HCT116 (cell line): Measurements from ENCODE around the gene CGB7. TPM values are rescaled to one million over a fixed set of nuclear protein-coding genes. Genes with fewer than 3 reads are reported as not detected.

Experiments used
- ATAC-seq: fragments of 200-7000 bp; cut with Tn5 transposase; 2 replicates; pipeline ENCODE4 v1.9.1; 2020; ENCODE audit warnings: mild to moderate bottlenecking, moderate library complexity
- BruUV-seq: library from RNA; stranded (reverse); fragments of 400-500 nt; replicated peaks from 2 replicates; lab custom pipeline; 2021; lab: Mats Ljungman, UMichigan
- CTCF ChIA-PET: fragments of 300-600 bp; sonication (Branson Sonifier 250); formaldehyde crosslinking; loops from one replicate; lab custom pipeline; 2021; ENCODE audit warnings: antibody characterized with exemption; lab: Charles Lee
- POLR2A ChIA-PET: fragments of 300-600, 350-600 bp; sonication (Branson Sonifier 250); formaldehyde crosslinking; loops from one replicate; lab custom pipeline; 2021; ENCODE audit warnings: antibody characterized with exemption; lab: Charles Lee
- RAD21 ChIA-PET, 2 experiments: fragments of 300-600 bp; sonication (Branson Sonifier 250); formaldehyde crosslinking; loops; one replicate each; lab custom pipeline; 2023; ENCODE audit warnings: low total read pairs in 2 of 2; ENCODE audit not compliant: uncharacterized antibody in 2 of 2, unreplicated experiment in 2 of 2, low non-redundant PET in 1 of 2; lab: Charles Lee
- DNase-seq: peaks from one replicate; pipeline ENCODE4 v3.0.0-alpha.2; 2010; ENCODE audit warnings: low read depth, low spot score
- H2AFZ ChIP-seq: fragments of 200-600 bp; shearing (Covaris generic), sonication (generic); 2 replicates; pipeline ENCODE4 v1.6.1; 2017; ENCODE audit warnings: low read depth, mixed run types, mixed read lengths, antibody characterized with exemption, low read length; ENCODE audit not compliant: poor library complexity, severe bottlenecking
- H3K27ac ChIP-seq: 2 replicates; pipeline ENCODE4 v1.5.1; 2012; ENCODE audit warnings: low read depth, low read length
- H3K27me3 ChIP-seq: fragments of 200-600 bp; sonication (generic); 2 replicates; pipeline ENCODE4 v1.6.1; 2016; ENCODE audit warnings: mixed run types, low read length, mixed read lengths; ENCODE audit not compliant: insufficient read depth
- H3K36me3 ChIP-seq, 2 experiments: fragments of 200-500 bp in 1 of 2; fragments of 200-600 bp in 1 of 2; sonication (Bioruptor generic) in 1 of 2; sonication (generic) in 1 of 2; 2 replicates each; pipeline versions ENCODE4 v1.5.1 to v1.6.1; 2014 to 2016; ENCODE audit warnings: low read length in 2 of 2, inconsistent platforms in 1 of 2, mixed read lengths in 1 of 2, mixed run types in 1 of 2; ENCODE audit not compliant: insufficient read depth in 2 of 2, control insufficient read depth in 1 of 2
- H3K4me1 ChIP-seq, 2 experiments: fragments of 200-600 bp in 1 of 2; sonication (generic) in 1 of 2; 2 replicates each; pipeline versions ENCODE4 v1.5.1 to v1.6.1; 2012 to 2017; ENCODE audit warnings: low read length in 2 of 2, inconsistent platforms in 1 of 2, mild to moderate bottlenecking in 1 of 2, mixed read lengths in 1 of 2, mixed run types in 1 of 2, moderate library complexity in 1 of 2; ENCODE audit not compliant: insufficient read depth in 2 of 2, control insufficient read depth in 1 of 2
- H3K4me2 ChIP-seq: fragments of 200-600 bp; sonication (generic); 2 replicates; pipeline ENCODE4 v1.6.1; 2017; ENCODE audit warnings: mixed run types, low read length, mixed read lengths
- H3K4me3 ChIP-seq, 2 experiments: fragments of 200-600 bp in 1 of 2; sonication (generic) in 1 of 2; replicated peaks in 1 of 2; 2 replicates each; pipeline ENCODE4 v1.5.1; 2011 to 2016; ENCODE audit warnings: low read length in 2 of 2, control low read depth in 1 of 2, low read depth in 1 of 2, mild to moderate bottlenecking in 1 of 2, mixed read lengths in 1 of 2, mixed run types in 1 of 2
- H3K79me2 ChIP-seq: fragments of 200-600 bp; sonication (generic); 2 replicates; pipeline ENCODE4 v1.6.1; 2017; ENCODE audit warnings: mild to moderate bottlenecking, mixed run types, low read length, moderate library complexity, mixed read lengths; ENCODE audit not compliant: insufficient read depth
- H3K9ac ChIP-seq: fragments of 200-600 bp; sonication (generic); 2 replicates; pipeline ENCODE4 v1.6.1; 2016; ENCODE audit warnings: low read length, mixed read lengths
- H3K9me2 ChIP-seq: fragments of 200-600 bp; sonication (generic), shearing (Covaris generic); 2 replicates; pipeline ENCODE4 v1.6.1; 2017; ENCODE audit warnings: mixed run types, mild to moderate bottlenecking, moderate library complexity; ENCODE audit not compliant: insufficient read depth
- H3K9me3 ChIP-seq, 2 experiments: fragments of 200-500 bp in 1 of 2; fragments of 200-600 bp in 1 of 2; sonication (Bioruptor generic) in 1 of 2; sonication (generic) in 1 of 2; 2 replicates each; pipeline ENCODE4 v1.6.1; 2014 to 2017; ENCODE audit warnings: low read length in 2 of 2, mixed read lengths in 2 of 2, inconsistent platforms in 1 of 2, low read depth in 1 of 2, mild to moderate bottlenecking in 1 of 2, mixed run types in 1 of 2, moderate library complexity in 1 of 2; ENCODE audit not compliant: control insufficient read depth in 1 of 2, insufficient read depth in 1 of 2
- H4K20me1 ChIP-seq: fragments of 200-600 bp; sonication (generic), shearing (Covaris generic); 2 replicates; pipeline ENCODE4 v1.6.1; 2017; ENCODE audit warnings: mixed run types, mild to moderate bottlenecking, moderate library complexity; ENCODE audit not compliant: insufficient read depth
- CEBPB ChIP-seq: IDR thresholded peaks from 2 replicates; pipeline ENCODE4 v1.6.1; 2012; ENCODE audit warnings: low read depth
- CTCF ChIP-seq, 3 experiments: fragments of 200-600 bp in 1 of 3; sonication (generic) in 1 of 3; IDR thresholded peaks in 2 of 3; conservative IDR thresholded peaks in 1 of 3; 2 replicates each; pipeline ENCODE4 v1.5.1; 2012 to 2017; ENCODE audit warnings: low read depth in 2 of 3, low read length in 2 of 3, antibody characterized with exemption in 1 of 3, borderline replicate concordance in 1 of 3, control low read depth in 1 of 3, mild to moderate bottlenecking in 1 of 3, mixed read lengths in 1 of 3, mixed run types in 1 of 3, moderate library complexity in 1 of 3; ENCODE audit not compliant: insufficient read depth in 1 of 3
- EGR1 ChIP-seq: IDR thresholded peaks from 2 replicates; pipeline ENCODE4 v1.6.1; 2012; ENCODE audit warnings: low read depth
- EZH2 ChIP-seq: fragments of 200-600 bp; sonication (generic); IDR thresholded peaks from 2 replicates; pipeline ENCODE4 v1.6.1; 2017; ENCODE audit warnings: antibody characterized with exemption, mixed run types
- FOSL1 ChIP-seq: IDR thresholded peaks from 2 replicates; pipeline ENCODE4 v1.6.1; 2012; ENCODE audit warnings: low read depth
- SIN3A ChIP-seq: IDR thresholded peaks from 2 replicates; pipeline ENCODE4 v1.6.1; 2012; ENCODE audit warnings: low read depth
- TCF7L2 ChIP-seq: IDR thresholded peaks from 2 replicates; pipeline ENCODE4 v1.7.0; 2011; ENCODE audit warnings: borderline replicate concordance, inconsistent platforms; ENCODE audit not compliant: insufficient read depth, insufficient read length; ENCODE audit errors: extremely low read depth
- ZNF274 ChIP-seq: fragments of 200-500 bp; sonication (Bioruptor generic); IDR thresholded peaks from 2 replicates; pipeline ENCODE4 v1.6.1; 2014; ENCODE audit warnings: mild to moderate bottlenecking, low read depth, low read length, inconsistent platforms
- intact Hi-C: fragments of 100-400 bp; cut with micrococcal nuclease; formaldehyde crosslinking; loops from 2 replicates; pipeline ENCODE4 v1.10.0; 2022
- total RNA-seq: library from RNA; stranded (reverse); gene quantifications from one replicate; pipeline ENCODE4 v1.2.1, GENCODE V29; 2021; ENCODE audit not compliant: unreplicated experiment

CGB7 gene
- total RNA-seq, 1 experiment from 2014 or later, result 5.4 TPM

- no peak for ATAC-seq
- Histone ChIP-seq H3K27ac (0 out of 2 replicates have a peak overlapping the region, but pooled peaks have one; percentile 35), H4K20me1 (peaks cover 37% of the 10 kb centered on the region; the same call in 1 of the 2 replicates), H3K36me3 (peaks cover 53 to 78% of the 10 kb centered on the region in 2 experiments), H3K27me3 (no peaks in the 10 kb centered on the region)
- no peak for TF ChIP-seq SIN3A
- TF ChIP-seq CEBPB, result no peak
- TF ChIP-seq EGR1, result no peak
- TF ChIP-seq CTCF (IDR thresholded peaks at IDR 0.05 in 2 of 3, conservative IDR thresholded peaks at IDR 0.05 in 1 of 3; ENCODE audit: borderline replicate concordance in 1 of 3, insufficient read depth in 1 of 3, low read depth in 2 of 3, low read length in 2 of 3), result no peak
- TF ChIP-seq ZNF274, result no peak
- no peak for TF ChIP-seq EZH2
- TF ChIP-seq FOSL1, result no peak
- TF ChIP-seq TCF7L2, result no peak
- TF ChIP-seq, all 23 proteins: peak for 0
- no TSS peak for BruUV-seq
- Histone ChIP-seq H3K4me3 (no peak overlapping the region), H3K4me1 (peaks cover 0 to 3% of the 10 kb centered on the region in 2 experiments; a peak in 2 of 4 replicates), H3K9me3 (no peaks in the 10 kb centered on the region), H2AFZ (no peak overlapping the region), H3K4me2 (no peak overlapping the region), H3K9me2 (no peaks in the 10 kb centered on the region), H3K79me2 (peaks cover 99% of the 10 kb centered on the region), H3K9ac (no peak overlapping the region)
- RAD21 ChIA-PET, result no interaction called here
- POLR2A ChIA-PET, result interaction anchor here (0.8 kb wide), 1 partner anchor 54 kb away, joined by 3 read pairs; no protein-coding TSS in a partner anchor
- intact Hi-C loops, result no loop called here
- CTCF ChIA-PET, result interaction anchor here (1.1 to 1.7 kb wide), 2 partner anchors 12 to 104 kb away, joined by 3 to 4 read pairs; no protein-coding TSS in a partner anchor
- no peak for DNase-seq
Measured at GRCh38 chr19:49094505-49095482, 37.2 kb upstream of the CGB7 start.
